ENCODE measurements around the gene FCRL3.

- TF ChIP-seq REST (IDR thresholded peaks at IDR 0.05; ENCODE audit: borderline replicate concordance in 1 of 2, low read depth in 1 of 2, low read length in 2 of 2), result no peak
- TF ChIP-seq ZNF501 (CRISPR knock-in tag; IDR thresholded peaks at IDR 0.05), result no peak
- no peak for TF ChIP-seq MYC (CRISPR knock-in tag; IDR thresholded peaks at IDR 0.05; ENCODE audit: borderline replicate concordance)
- no peak for TF ChIP-seq ZFP41 (CRISPR knock-in tag; IDR thresholded peaks at IDR 0.05; ENCODE audit: borderline replicate concordance)
- TF ChIP-seq CREB1 (IDR thresholded peaks at IDR 0.05), result no peak
- TF ChIP-seq CREB1 (CRISPR knock-in tag; IDR thresholded peaks at IDR 0.05), result no peak
- no peak for TF ChIP-seq GTF2F1 (IDR thresholded peaks at IDR 0.05; ENCODE audit: low read length)
- TF ChIP-seq ZNF292 (CRISPR knock-in tag; IDR thresholded peaks at IDR 0.05; ENCODE audit: borderline replicate concordance, low read depth), result no peak
- no peak for TF ChIP-seq BCL3 (CRISPR knock-in tag; IDR thresholded peaks at IDR 0.05)
- no peak for TF ChIP-seq CTCF (CRISPR knock-in tag; IDR thresholded peaks at IDR 0.05)
- no peak for TF ChIP-seq NFE2L2 (IDR thresholded peaks at IDR 0.05; ENCODE audit: low read length)
Measured at GRCh38 chr1:157652859-157653493, 47.6 kb downstream of the FCRL3 start.

Measured in HepG2 (cell line).